Esophagus squamous epithelium (tissue), 4 donors: ENCODE results near the gene TNIK.

Source experiments
- CTCF ChIP-seq, 6 experiments: fragments of 450-650 bp in 4 of 6; fragments of 200-600 bp in 2 of 6; sonication (generic) in 2 of 6; IDR thresholded peaks; one replicate each; pipeline ENCODE4 v1.5.1; 2016 to 2019; ENCODE audit warnings: antibody characterized with exemption in 6 of 6, mild to moderate bottlenecking in 4 of 6, moderate library complexity in 4 of 6
- POLR2A ChIP-seq, 4 donors: fragments of 450-650 bp; IDR thresholded peaks; one replicate each; pipeline ENCODE4 v1.6.1; 2017; ENCODE audit warnings: antibody characterized with exemption in 4 of 4, mild to moderate bottlenecking in 4 of 4, moderate library complexity in 3 of 4

- TF ChIP-seq CTCF (IDR thresholded peaks at IDR 0.05) (no peak), POLR2A (IDR thresholded peaks at IDR 0.05) (no peak)
Measured at GRCh38 chr3:171494457-171495109, 34.4 kb upstream of the TNIK start.
